ENCODE measurements around the gene EPX.
"Not testable (repeated sequence)": the region's sequence is repeated elsewhere in the genome, so short reads cannot be mapped to it uniquely, and the experiment has no call there.

EPX gene, protein sequence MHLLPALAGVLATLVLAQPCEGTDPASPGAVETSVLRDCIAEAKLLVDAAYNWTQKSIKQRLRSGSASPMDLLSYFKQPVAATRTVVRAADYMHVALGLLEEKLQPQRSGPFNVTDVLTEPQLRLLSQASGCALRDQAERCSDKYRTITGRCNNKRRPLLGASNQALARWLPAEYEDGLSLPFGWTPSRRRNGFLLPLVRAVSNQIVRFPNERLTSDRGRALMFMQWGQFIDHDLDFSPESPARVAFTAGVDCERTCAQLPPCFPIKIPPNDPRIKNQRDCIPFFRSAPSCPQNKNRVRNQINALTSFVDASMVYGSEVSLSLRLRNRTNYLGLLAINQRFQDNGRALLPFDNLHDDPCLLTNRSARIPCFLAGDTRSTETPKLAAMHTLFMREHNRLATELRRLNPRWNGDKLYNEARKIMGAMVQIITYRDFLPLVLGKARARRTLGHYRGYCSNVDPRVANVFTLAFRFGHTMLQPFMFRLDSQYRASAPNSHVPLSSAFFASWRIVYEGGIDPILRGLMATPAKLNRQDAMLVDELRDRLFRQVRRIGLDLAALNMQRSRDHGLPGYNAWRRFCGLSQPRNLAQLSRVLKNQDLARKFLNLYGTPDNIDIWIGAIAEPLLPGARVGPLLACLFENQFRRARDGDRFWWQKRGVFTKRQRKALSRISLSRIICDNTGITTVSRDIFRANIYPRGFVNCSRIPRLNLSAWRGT

DNA sequence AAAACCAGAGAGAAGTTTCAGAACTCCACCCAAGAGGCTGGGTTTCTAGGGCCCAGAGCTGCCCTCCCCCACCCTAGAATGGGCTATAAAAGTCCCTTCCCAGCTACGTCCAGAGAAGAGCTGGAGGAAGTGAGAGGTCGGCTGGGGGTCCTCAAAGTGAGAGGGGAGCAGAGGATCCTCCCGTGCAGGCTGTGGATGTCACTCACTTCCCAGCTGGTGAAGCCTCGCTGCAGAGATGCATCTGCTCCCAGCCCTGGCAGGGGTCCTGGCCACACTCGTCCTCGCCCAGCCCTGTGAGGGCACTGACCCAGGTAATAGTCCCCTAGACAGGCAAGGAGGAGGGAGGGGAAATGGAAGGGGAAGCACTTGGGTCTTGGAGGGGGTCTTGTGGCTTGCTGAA is at the start of gene EPX:
Gene EPX, plus strand, starts transcription at position 115 of the 400 bp plus-strand sequence. Its CDS starts 121 bp downstream, at position 236.
- DNase-seq (ENCODE audit: low spot score) = no peak

DNA sequence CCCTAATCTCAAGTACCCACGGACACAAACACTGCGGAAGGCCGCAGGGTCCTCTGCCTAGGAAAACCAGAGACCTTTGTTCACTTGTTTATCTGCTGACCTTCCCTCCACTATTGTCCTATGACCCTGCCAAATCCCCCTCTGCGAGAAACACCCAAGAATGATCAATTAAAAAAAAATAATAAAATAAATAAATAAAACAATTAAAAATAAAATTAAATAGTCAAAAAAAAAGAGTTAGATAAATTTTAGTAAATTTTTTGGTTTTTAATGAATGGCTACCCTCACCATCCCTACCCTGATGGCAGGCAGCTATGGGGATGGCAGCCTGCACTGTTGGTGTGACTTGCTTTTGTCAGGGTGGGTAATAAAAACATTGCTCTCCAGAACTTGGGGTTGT is 49.2 kb upstream of the EPX start:
- DNase-seq (ENCODE audit: low spot score) = not testable (repeated sequence)

DNA sequence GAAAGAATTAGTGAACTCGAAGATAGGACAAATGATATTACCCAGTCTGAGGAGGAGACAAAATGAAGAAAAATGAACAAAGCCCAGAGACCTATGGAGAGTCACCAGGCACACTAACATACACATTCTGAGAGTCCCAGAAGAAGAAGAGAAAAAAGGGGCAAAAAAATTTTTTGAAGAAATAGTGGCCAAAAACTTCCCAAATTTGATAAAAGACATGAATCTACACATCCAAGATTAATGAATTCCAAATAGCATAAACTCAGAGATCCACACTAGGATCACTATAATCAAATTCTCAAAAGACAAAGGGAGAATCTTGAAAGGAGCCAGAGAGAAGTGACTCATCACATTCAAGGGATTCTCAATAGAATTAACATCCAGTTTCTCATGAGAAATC is 47.7 kb upstream of the EPX start:
- no peak for DNase-seq (ENCODE audit: low spot score)

DNA sequence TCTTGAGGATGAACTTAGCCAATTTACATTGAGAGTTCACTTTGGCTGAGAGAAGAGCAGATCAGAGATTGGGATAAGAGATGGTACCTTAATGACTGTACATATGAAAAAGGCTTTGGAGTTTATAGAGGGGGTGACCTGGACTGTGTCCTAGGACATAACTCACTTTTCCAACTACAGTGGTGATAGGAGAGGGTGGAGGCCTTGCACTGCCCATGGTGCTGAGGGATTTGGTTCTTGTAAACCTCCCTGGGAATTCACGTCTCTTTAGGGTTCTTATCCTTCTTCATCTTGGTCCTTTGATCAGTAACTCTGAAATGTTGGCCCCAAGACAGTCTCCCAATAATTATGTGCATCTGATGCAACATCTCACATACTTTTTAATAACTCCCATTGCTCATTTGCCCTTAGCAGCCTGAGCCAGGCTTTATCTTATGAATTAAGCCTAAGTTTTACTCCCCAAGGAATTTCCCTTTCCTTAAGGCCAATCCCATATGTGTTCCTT is 44.5 kb upstream of the EPX start, which contains the start of gene OR4D1:
Gene OR4D1, plus strand, starts transcription at position 455 of the 505 bp plus-strand sequence. CDS start 6,770 bp downstream, outside the sequence.
- DNase-seq (ENCODE audit: low spot score) = no peak

DNA sequence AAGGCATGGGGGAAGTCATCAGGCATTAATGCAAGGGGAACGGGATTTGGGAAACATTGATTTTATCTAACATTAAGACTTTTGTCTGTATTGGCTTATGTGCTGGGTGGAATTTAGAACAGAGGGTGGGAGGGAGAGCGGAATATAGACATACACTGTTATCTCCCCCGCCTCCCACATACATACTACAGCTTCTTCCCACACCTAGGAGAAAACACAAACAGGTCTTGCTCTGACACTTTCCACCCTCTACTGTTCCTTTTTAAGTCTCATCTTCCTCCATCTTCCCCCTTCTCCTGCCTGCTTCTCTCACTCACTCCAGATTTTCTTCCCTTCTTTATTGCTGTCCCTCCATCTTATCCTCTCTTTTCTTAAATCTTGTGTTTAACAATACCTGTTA is 43.9 kb upstream of the EPX start:
- no peak for DNase-seq (ENCODE audit: low spot score)

DNA sequence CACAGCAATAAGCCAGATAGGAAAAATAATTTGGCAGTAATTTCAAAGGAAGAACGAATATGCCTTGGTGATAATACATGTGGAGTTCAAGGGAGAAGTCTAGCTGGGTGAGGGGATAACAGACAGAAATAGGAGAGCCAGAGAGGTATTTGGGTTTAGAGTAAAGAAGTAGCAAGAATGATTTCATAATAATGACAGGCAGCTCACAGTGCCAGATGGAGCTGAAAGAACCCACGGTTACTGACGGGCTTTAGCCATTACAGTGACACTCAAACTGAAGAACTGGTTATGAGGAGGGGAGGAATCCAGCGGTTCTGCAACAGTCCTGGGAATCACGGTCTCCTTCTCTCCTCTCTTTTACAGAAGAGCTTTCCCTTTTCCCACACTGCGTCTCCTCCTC is 42.1 kb upstream of the EPX start:
- DNase-seq (ENCODE audit: low spot score) = no peak

DNA sequence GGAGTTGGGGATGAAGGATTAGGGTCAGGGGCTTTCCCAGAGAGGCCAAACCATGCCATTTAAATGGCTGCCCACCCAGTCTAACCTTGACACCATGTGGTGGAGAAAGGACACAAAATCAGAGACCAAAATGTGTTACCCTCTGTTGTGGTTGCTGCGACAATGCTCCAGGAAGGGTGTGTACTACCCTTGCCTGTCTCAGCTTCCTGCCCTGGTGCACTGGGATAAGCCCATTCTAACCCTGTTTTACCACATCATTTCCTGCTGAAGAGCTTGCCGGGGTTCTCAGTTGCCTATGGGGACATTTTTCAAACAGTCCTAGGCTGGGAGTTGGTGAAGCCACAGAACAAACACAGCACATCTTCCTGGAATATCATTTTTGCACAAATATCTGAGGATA is 39.5 kb upstream of the EPX start:
- DNase-seq (ENCODE audit: low spot score) = no peak

DNA sequence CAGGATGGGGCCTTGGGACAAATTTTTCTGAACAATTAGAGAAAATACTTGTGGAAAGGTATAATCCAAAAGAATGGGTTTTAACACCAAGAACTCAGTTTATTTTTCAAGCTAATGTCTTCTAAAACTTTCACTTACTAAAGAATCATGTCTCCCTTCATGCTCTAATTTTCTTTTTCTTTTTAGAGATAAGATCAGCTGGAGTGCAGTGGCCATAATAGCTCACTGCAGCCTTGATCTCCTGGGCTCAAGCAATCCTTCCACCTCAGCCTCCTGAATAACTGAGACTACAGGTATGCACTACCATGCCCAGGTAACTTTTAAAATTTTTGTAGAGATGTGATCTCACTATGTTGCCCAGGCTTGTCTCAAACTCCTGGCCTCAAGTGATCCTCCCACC is 38.9 kb upstream of the EPX start:
- no peak for DNase-seq (ENCODE audit: low spot score)

DNA sequence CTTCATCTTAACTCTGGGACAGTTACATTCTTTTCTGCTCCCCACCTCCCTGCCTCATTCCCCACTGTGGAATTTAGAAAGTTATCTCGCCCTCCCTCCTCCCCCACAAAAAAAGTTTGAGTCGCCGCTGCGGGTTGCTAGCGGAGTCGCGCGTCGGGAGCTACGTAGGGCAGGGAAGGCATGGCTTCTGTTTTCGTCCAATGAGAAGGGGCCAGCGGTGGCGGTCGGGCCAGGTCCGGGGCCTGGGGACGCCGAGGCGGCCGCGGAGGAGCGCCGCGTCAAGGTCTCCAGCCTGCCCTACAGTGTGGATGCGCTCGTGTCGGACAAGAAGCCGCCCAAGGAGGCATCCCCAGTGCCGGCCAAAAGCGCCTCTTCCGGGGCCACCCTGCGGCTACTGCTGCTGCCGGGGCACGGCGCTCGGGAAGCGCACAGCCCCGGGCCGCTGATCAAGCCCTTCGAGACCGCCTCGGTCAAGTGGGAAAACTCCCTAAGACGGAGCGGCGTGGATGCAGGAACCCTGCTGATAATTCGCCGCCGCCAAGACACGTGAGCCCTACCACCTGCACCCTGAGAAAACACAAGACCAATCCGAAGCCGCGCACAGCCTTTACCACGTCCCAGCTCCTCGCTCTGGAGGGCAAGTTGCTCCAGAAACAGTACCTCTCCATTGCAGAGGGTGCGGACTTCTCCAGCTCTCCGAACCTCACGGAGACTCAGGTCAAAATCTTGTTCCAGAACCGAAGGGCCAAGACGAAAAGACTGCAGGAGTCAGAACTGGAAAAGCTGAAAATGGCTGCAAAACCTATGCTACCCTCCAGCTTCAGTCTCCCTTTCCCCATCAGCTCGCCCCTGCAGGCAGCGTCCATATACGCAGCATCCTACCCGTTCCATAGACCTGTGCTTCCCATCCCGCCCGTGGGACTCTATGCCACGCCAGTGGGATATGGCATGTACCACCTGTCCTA is 35.4 kb upstream of the EPX start:
- DNase-seq (ENCODE audit: low spot score) = peak; percentile 24

DNA sequence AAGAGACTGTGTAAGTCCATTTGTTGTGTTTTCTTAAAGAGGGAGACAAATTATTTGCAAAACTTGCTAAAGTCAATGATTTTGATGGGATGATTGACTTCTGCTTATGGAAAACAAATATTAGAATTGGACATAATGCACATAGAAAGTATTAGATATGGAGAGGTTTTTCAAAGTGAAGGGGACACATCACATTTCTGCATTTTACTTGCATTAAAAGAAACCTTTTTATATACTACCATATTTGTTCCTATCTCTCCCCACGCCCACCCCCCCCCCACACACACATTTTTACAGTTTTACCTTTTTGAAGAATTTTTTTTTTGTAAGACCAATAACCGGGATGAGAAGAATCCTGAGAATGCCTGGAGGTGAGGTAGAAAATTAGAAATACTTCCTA is 34.3 kb upstream of the EPX start:
- DNase-seq (ENCODE audit: low spot score) = no peak

DNA sequence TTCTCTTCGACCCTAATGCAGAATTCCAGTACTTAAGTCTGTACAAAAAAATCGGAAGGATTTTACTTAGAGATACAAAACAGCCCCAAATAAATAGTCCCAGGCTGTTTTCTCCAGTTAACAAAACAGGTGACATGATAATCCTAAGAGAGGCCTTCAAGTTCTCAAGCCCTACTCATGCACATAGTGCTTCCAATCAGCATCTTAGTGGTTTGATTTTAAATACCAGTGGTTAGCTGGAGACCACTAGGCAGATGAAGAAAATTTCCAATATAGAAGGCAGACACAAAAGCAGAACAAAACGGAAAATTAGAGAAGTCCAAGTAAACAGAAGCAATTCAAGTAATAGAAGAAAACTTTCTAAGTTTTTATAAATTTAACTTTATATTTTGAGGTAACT is 31.0 kb upstream of the EPX start:
- no peak for DNase-seq (ENCODE audit: low spot score)

DNA sequence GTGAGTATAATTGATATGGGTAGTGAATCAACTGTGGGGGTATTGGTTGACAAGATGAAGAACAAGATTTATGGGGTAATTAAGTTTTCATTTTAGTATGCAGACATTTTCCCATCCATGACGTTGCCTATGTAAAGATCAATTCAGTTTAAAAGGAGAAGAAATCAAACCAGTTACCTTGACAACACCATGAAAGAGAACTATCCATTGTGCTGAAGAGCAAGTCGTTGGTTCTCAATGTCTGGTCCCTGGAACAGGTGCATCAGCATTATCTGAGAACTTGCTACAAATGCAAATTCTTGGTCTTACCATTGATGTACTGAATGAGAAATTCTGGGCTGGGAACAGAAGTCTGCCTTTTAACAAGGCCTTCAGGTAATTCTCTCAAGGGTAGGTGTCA is 26.5 kb upstream of the EPX start:
- DNase-seq (ENCODE audit: low spot score) = no peak

DNA sequence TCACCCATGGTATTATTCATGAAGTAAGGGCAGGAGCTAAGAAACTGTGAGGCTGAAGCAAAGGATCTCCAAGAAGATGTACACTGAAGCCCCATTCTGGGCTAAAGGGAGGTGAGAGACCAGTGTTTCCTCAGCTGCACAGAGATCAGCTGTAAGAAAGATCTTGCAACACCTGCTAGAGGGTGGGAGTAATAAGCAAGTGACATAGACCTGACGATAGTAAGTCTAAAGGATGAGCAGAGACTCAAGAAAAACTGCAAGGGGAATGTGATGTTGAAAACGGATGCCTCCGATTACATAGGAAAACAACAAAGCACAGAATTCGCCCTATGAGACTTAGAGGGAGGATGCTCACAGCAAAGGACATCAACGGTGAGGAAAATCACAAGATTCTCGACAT is 25.8 kb upstream of the EPX start, which contains the start of gene OR4D2:
Gene OR4D2, plus strand, starts transcription at position 301 of the 400 bp plus-strand sequence. CDS start 2,674 bp downstream, outside the sequence.
- no peak for DNase-seq (ENCODE audit: low spot score)

DNA sequence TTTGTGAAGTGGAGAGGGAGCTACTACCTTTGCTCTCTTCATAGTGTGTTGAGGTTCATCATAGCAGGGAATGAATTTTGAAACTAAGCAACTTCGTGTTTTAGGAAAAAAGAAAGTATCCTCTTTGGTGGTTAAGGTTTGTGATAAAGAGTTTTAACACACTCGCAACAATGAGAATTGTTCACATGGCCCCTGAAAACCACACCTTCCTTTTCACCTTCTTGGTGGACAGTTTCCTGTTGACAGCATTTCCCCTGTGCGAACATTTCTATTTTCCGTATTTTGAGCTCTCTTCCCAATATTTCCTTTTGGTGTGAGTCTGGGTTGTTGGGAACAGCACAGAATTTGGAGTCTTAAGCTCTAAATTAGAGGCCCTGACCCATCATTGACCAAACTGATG is 21.9 kb upstream of the EPX start:
- DNase-seq (ENCODE audit: low spot score) = no peak

DNA sequence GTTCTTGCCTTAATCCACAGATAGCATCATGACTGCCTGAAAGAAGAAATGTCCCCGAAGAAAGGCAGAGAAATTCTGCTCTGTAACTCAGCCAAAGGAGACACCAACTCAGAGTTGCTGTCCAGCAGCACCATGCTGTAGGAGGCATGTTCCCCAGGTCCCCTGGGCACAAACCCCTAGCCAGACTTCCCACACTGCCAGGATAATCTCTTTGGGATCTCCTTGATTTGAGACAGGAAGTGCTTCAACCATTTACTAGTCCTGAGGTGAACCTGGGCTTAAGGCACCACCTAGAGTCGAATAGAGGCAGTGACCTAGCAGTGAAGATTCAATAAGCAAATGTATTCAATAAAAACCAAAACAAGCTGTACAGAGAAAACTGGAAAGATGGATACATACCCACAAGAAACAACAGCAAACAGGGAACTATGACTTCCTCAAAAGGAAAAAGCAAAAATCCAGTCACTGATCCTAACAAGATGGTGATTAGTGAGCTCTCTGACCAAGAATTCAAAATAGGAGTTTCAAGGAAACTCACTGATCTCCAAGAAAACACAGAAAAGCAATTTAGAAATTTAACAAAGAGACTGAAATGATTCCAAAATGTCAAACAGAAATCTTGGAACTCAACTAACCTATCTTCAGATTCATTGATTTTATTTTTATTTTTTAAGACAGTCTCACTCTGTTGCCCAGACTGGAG is 20.0 kb upstream of the EPX start:
- no peak for DNase-seq (ENCODE audit: low spot score)

DNA sequence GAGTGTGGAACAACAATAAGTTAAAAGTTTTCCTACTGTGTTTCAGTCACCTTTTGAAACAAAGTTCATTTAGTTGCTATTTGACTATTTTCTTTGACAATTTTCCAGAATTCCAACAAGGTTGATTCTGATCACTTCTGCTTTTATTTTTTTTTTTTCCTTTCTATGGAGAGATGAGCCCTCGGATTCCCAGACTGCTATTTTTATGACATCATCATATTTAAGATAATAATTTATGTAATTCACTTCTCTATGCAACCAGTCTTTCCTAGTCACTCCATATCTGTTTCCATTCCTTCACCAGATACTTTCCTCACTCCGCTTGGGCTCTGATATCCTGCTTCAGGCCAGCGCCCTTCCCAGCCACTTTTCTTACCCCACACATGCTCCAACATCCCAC is 17.7 kb upstream of the EPX start:
- no peak for DNase-seq (ENCODE audit: low spot score)

DNA sequence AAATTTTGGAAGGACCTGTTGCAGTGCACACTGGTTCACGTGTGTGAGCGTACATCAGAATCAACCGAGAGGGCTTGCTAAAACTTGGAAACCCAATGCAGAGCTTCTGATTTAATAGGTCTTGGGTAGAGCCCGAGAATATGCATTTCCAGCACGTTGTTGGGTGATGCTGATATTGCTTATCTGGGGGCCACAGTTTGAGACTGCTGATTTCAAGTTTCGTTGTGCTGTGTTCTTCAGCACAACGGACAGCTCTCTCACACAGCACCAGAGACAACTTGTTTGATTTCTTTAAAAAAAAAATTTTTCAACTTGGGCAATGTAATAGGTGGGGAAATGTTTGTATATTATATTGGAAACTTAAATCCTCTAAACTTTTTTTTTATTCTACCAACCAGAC is 16.3 kb upstream of the EPX start:
- no peak for DNase-seq (ENCODE audit: low spot score)

DNA sequence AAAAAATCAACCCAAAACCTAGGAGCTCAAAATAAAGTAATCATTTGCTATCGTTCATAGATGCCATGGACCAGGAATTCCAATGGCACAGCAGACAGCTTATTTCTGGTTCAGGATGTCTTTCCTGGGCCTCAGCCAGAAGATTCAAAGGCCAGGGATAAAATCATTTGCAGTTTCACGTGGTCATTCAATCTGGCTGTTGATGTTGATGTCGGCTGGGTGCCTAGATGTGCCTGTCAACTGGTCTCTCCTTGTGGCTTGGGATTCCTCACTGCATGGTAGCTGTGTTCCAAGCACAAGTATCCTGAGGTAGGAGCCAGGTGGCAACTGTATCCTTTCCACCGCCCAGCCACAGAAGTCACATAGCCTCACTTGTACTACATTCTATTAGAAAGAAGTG is 10.7 kb upstream of the EPX start:
- no peak for DNase-seq (ENCODE audit: low spot score)

DNA sequence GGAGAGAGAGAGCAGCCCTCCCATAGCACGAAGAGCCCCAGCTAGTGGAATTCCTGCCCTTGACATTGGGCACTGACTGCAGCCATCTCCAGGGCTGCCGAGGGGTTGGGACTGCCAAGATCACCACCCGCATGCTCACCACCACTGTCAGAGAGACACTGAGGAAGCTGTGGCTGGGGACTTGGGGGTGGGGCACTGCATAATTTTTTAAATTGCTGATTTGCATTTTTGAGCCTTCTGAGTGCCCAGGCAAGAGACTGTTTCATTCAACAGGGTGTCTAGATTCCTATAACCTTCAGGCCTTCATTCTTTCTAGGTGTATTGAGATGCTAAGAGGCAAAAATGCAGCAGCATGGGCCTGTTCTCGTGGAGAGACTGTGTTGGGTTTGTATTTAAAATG is 9.0 kb upstream of the EPX start:
- DNase-seq (ENCODE audit: low spot score) = no peak

DNA sequence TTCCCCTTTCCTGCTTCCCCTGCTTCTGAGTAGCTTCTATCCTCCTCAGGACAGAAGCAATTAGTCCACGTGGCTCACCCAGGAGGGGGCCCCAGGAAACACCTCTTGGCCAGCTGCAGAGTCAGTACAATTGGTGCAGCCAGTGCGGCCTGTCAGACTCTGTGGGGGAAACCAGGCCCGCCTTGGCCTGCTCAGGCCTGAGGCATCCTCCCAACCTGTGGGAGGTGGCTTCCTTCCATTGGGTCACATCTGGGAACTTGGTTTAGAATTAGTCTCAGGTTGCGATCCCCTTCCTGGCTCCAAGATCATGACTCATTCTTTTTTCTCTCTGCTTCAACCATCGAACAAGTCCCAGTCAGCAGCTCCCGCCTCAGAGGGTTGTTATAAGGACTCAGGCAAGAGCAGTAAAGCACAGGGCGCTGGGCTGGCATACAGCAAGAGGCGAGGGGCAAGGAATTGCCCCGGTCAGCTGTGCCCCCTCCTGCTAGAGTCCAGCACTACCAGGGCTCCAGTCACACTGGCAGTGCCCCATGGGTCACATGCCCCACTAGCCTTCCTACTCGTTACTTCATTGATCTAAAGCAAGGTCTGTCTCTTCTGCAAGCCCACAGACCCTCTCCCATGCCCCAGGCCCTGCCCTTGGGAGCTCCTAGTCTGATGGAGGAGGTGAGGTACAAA is 8.1 kb upstream of the EPX start:
- DNase-seq (ENCODE audit: low spot score) = no peak
